Thyroid gland (tissue), 4 donors: Measurements from ENCODE around the gene FAM234A. TPM values are rescaled to one million over a fixed set of nuclear protein-coding genes. Genes with fewer than 3 reads are reported as not detected.

Experiments used
- DNase-seq, 2 donors: peaks; one replicate each; pipeline ENCODE4 v3.0.0-alpha.2; 2019
- H3K27ac ChIP-seq, 3 donors: fragments of 200-600 bp; sonication (generic); 1 replicate in 2 of 3; 2 replicates in 1 of 3; pipeline ENCODE4 v1.5.1; 2016 to 2019; ENCODE audit warnings: mild to moderate bottlenecking in 1 of 3, moderate library complexity in 1 of 3
- H3K27me3 ChIP-seq: fragments of 200-600 bp; sonication (generic); one replicate; pipeline ENCODE4 v1.5.1; 2019
- H3K36me3 ChIP-seq, 2 donors: fragments of 200-600 bp; sonication (generic); one replicate each; pipeline ENCODE4 v1.5.1; 2016 to 2019
- H3K4me1 ChIP-seq, 2 donors: fragments of 200-600 bp; sonication (generic); one replicate each; pipeline ENCODE4 v1.5.1; 2017 to 2019
- H3K4me3 ChIP-seq, 3 donors: fragments of 200-600 bp; sonication (generic); replicated peaks in 1 of 3; 1 replicate in 2 of 3; 2 replicates in 1 of 3; pipeline ENCODE4 v1.5.1; 2016; ENCODE audit warnings: mild to moderate bottlenecking in 1 of 3
- H3K9me3 ChIP-seq: fragments of 200-600 bp; sonication (generic); one replicate; pipeline ENCODE4 v1.5.1; 2017
- POLR2A ChIP-seq, 2 donors: fragments of 450-650 bp; IDR thresholded peaks; one replicate each; pipeline ENCODE4 v1.6.1; 2017; ENCODE audit warnings: antibody characterized with exemption in 2 of 2, mild to moderate bottlenecking in 2 of 2, moderate library complexity in 1 of 2
- WGBS, 2 donors: methylation state at CpG; one replicate each; pipeline ENCODE4 v1.1.5; 2017; 5-methylcytosine and 5-hydroxymethylcytosine counted together
- intact Hi-C: fragments of 100-400 bp; cut with DNase I; formaldehyde crosslinking; loops from one replicate; pipeline ENCODE4 v1.15.1; 2023
- total RNA-seq, 4 donors: library from RNA; depleted of rRNA; stranded (reverse); fragments of >200 nt; gene quantifications; one replicate each; pipeline ENCODE4 v1.2.3, GENCODE V29; 2016
- TF ChIP-seq, protein P1 (sequence below), 6 experiments: fragments of 200-600 bp in 3 of 6; fragments of 450-650 bp in 3 of 6; sonication (generic) in 3 of 6; IDR thresholded peaks; one replicate each; pipeline ENCODE4 v1.5.1; 2016 to 2019; ENCODE audit warnings: antibody characterized with exemption in 6 of 6, mild to moderate bottlenecking in 2 of 6, inconsistent platforms in 1 of 6, moderate library complexity in 1 of 6

Gene FAM234A
- total RNA-seq, 4 donors from 2014 or later = 35.3 to 140 (median 107) TPM

DNA sequence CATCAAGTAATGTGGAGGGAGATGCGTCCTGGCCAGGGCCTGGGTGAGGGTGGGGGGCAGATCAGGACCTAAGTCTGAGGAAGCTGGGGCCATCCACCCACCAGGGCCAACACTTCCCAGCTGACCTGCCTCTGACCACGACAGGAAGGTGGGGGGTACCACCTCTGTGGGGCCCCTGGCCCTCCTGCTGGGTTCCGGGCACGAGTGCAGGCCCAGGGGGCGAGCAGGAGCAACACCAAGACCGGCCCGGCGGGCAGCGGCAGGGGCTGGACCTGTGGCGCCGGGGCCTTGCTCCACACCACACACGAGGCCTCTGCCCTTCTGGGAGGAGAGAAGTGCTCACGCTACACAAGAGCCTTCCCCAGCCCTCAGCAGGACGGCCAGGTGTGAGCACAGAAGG is 61.7 kb downstream of the FAM234A start:
- intact Hi-C loops = no loop called here
- H3K27me3 ChIP-seq = no peaks in the 10 kb centered on the region
- no peak for DNase-seq
- no peaks in the 10 kb centered on the region for H3K4me1 ChIP-seq
- WGBS, 2 donors = 96 to 97% methylated on average over 6 to 12 of the region's 14 CpGs
- H3K27ac ChIP-seq = no peak overlapping the region
- TF ChIP-seq, protein P1, sequence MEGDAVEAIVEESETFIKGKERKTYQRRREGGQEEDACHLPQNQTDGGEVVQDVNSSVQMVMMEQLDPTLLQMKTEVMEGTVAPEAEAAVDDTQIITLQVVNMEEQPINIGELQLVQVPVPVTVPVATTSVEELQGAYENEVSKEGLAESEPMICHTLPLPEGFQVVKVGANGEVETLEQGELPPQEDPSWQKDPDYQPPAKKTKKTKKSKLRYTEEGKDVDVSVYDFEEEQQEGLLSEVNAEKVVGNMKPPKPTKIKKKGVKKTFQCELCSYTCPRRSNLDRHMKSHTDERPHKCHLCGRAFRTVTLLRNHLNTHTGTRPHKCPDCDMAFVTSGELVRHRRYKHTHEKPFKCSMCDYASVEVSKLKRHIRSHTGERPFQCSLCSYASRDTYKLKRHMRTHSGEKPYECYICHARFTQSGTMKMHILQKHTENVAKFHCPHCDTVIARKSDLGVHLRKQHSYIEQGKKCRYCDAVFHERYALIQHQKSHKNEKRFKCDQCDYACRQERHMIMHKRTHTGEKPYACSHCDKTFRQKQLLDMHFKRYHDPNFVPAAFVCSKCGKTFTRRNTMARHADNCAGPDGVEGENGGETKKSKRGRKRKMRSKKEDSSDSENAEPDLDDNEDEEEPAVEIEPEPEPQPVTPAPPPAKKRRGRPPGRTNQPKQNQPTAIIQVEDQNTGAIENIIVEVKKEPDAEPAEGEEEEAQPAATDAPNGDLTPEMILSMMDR (IDR thresholded peaks at IDR 0.05) = no peak
- no peak for TF ChIP-seq POLR2A (IDR thresholded peaks at IDR 0.05)
- H3K9me3 ChIP-seq = no peaks in the 10 kb centered on the region
- no peak overlapping the region for H3K4me3 ChIP-seq
- H3K36me3 ChIP-seq = peaks cover 23 to 38% of the 10 kb centered on the region in 2 donors

DNA sequence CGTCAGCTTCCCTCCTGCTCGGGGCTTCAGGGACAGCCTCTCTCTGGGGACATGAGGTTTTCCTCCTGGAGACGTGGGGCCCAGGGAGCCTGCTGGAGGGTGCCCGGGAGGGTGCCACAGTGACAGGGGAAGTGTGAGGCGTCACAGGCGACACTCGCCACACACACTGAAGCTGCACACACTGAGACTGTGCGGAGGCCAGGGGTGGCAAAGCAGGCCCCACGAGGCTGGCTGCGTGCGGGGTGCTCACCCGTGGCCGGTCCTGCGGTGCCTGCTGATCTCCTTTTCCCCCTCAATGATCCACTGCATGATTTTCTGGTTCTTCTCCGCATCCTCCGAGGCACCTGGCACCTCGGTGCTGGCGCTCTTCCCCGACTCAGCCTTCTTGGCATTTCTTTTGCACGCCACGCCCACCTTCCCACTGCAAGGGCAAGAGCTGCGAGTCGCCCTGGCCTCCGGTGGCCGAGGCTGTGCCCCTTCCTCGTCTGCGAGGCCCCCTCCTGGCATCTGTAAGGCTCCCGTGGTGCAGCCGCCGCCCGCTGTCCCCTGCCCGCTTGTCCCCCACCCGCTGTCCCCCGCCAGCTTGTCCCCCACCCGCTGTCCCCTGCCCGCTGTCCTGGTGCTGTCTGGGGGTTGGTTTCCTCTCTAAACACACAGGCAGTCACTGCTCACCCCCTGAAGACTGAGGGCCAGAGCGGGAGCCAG is 62.3 kb downstream of the FAM234A start:
- WGBS, 2 donors = 92 to 93% methylated on average over 32 to 36 of the region's 37 CpGs
- no peak overlapping the region for H3K4me3 ChIP-seq
- TF ChIP-seq POLR2A (IDR thresholded peaks at IDR 0.05) = no peak
- TF ChIP-seq, protein P1 (IDR thresholded peaks at IDR 0.05) = no peak
- peaks cover 19 to 35% of the 10 kb centered on the region in 2 donors for H3K36me3 ChIP-seq
- no peaks in the 10 kb centered on the region for H3K9me3 ChIP-seq
- intact Hi-C loops = no loop called here
- H3K4me1 ChIP-seq = no peaks in the 10 kb centered on the region
- no peak overlapping the region for H3K27ac ChIP-seq
- no peaks in the 10 kb centered on the region for H3K27me3 ChIP-seq
- no peak for DNase-seq

DNA sequence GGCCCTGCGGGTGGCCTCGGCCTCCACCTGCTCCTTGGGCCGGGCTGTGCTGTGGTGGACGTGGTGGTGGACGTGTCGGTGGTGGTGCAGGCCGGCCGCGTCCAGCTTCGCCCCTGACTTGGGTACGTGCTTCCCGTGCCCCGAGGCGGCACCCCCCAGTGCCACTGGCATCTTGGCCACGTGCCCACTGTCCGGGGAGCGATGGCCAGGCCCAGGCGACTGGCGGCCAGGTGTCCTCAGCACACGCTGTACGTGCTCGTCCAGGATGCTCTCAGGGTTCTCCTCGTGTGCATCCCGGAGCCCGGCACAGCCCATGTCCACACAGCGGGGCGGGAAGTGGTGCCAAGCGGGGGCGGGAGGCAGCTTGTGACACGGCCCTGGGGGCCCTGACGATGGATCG is 63.2 kb downstream of the FAM234A start:
- DNase-seq = no peak

DNA sequence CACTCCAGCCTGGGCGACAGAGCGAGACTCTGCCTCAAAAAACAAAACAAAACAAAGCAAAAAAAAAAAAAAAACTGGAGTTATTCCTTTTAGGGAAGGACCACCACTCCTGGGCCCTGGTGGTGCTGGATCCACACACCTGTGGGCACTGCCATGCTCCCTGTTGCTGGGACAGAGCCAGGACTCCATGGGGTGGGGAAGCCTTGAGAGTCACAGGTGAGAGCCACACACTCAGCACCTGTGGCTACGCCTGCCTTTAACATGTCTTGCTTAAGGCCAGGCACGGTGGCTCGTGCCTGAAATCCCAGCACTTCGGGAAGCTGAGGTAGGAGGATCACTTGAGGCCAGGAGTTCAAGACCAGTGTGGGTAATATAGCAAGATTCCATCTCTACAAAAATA is 66.6 kb downstream of the FAM234A start:
- Histone ChIP-seq H3K36me3 (peaks cover 11 to 17% of the 10 kb centered on the region in 2 donors), H3K27ac (no peak overlapping the region), H3K4me1 (no peaks in the 10 kb centered on the region), H3K9me3 (no peaks in the 10 kb centered on the region), H3K4me3 (no peak overlapping the region), H3K27me3 (no peaks in the 10 kb centered on the region)
- no peak for TF ChIP-seq POLR2A (IDR thresholded peaks at IDR 0.05)
- TF ChIP-seq, protein P1 (IDR thresholded peaks at IDR 0.05) = no peak
- DNase-seq = no peak
- WGBS, 2 donors = 85 to 90% methylated on average over 6 of the region's 6 CpGs
- intact Hi-C loops = no loop called here

More for the DNA sequence above, 63.2 kb downstream of the FAM234A start:
- intact Hi-C loops = no loop called here
- Histone ChIP-seq H3K27me3 (no peaks in the 10 kb centered on the region), H3K4me3 (no peak overlapping the region), H3K9me3 (no peaks in the 10 kb centered on the region), H3K36me3 (peaks cover 15 to 26% of the 10 kb centered on the region in 2 donors), H3K27ac (no peak overlapping the region), H3K4me1 (no peaks in the 10 kb centered on the region)
- TF ChIP-seq, protein P1 (IDR thresholded peaks at IDR 0.05) = no peak
- TF ChIP-seq POLR2A (IDR thresholded peaks at IDR 0.05) = no peak
- WGBS, 2 donors = 92 to 96% methylated on average over 20 to 23 of the region's 32 CpGs

DNA sequence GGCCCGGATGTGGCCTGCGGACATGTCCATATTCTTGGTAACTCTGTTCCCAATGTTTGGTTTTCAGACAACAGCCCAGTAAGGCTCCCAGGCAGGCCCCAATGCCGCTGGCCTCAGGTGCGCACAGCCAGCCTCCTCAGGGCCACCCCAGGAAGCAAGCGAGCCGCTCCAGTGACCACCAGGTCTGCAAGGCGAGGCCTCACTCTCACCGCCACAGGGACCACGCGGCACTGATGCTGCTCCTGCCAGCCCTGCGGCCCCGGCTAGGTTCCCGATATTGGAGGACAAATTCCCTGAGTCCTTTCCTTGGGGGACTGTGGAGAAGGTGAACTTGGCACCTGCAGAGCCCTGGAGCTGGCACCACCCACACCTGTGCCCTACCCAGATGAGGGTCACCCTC is 67.3 kb downstream of the FAM234A start:
- H3K36me3 ChIP-seq = peaks cover 10 to 11% of the 10 kb centered on the region in 2 donors

More for the DNA sequence above, 67.3 kb downstream of the FAM234A start:
- Histone ChIP-seq H3K4me1 (no peaks in the 10 kb centered on the region), H3K4me3 (no peak overlapping the region), H3K27me3 (no peaks in the 10 kb centered on the region), H3K27ac (no peak overlapping the region), H3K9me3 (no peaks in the 10 kb centered on the region)
- TF ChIP-seq POLR2A (IDR thresholded peaks at IDR 0.05) = no peak
- TF ChIP-seq, protein P1 (IDR thresholded peaks at IDR 0.05) = no peak
- intact Hi-C loops = no loop called here
- DNase-seq = no peak
- WGBS, 2 donors = 97 to 98% methylated on average over 4 to 13 of the region's 13 CpGs
